SK-N-SH (cell line): ENCODE measurements around the gene CCDC6.

Source experiments
- CTCF ChIP-seq: fragments of 200-600 bp; sonication (generic); IDR thresholded peaks from 2 replicates; pipeline ENCODE4 v1.6.1; 2017; ENCODE audit warnings: antibody characterized with exemption, mild to moderate bottlenecking, moderate library complexity
- SMC3 ChIP-seq: IDR thresholded peaks from 2 replicates; pipeline ENCODE4 v1.6.1; 2012; ENCODE audit warnings: low read depth, low read length, improper control_type of control experiment

GRCh38 chr10:59823111-59823510, 83.2 kb downstream of the CCDC6 start:
- TF ChIP-seq CTCF, result no peak
- no peak for TF ChIP-seq SMC3
